ENCODE results near the gene GPATCH2. TPM values are rescaled to one million over a fixed set of nuclear protein-coding genes. Genes with fewer than 3 reads are reported as not detected.

Gene GPATCH2
- total RNA-seq, 4 donors from 2014 or later, result 14.1 to 15.5 (median 15.3) TPM

DNA sequence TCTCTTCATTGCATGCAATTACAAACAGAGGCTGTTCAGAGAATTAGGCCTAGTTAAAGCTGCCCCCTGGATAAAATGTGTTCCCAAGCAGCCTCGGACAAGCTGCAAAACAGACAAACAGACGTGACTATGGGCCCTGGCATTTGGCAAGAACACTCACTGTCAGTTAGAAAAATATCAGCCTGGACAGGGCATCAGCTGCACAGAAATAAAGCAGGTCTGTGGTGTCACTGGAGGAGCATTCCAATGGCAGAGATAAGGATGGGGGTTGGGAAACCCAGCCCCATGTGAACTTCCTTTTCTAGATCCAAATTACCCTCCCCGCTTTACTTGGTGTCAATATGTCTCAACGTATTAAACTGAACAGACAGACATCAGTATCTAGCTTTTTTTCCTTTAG, 177.1 kb downstream of the GPATCH2 start:
- no peak for TF ChIP-seq CTCF (IDR thresholded peaks at IDR 0.05; ENCODE audit: low read depth)

DNA sequence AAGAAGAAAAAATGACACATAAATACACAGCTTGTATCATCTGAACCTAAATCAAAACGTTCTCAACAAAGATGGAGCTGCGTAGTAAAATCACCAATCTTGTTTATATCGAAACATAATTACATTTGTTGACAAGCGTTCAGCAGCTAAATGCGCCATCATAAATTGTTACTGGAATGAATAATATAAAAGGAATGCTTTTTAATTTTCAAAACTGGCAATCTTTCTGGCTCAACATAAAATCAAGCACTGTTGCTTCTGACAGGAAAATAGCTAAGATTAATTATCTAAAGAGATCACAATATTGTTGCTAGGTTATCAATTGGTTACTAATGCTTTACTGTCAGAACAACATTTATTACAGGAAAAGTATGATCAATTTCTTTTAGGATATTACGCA, 181.5 kb downstream of the GPATCH2 start:
- TF ChIP-seq CTCF (IDR thresholded peaks at IDR 0.05; ENCODE audit: low read depth), result no peak

GRCh38 chr1:217443845-217444244, 187.0 kb downstream of the GPATCH2 start:
- no peak for TF ChIP-seq CTCF (IDR thresholded peaks at IDR 0.05; ENCODE audit: low read depth)

DNA sequence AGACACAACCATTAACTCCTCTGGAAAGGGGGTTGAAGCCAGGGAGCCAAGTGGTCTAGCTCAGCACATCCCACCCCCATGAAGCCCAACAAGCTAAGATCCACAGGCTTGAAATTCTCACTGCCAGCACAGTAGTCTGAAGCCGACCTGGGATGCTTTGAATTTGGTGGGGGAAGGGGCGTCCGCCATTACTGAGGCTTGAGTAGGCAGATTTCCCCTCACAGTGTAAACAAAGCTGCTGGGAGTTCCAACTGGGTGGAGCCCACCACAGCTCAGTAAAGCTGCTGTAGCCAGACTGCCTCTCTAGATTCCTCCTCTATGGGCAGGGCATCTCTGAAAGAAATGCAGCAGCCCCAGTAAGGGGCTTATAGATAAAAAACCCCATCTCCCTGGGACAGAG, 193.5 kb downstream of the GPATCH2 start:
- no peak for TF ChIP-seq CTCF (IDR thresholded peaks at IDR 0.05; ENCODE audit: low read depth)

- no peak for TF ChIP-seq CTCF (IDR thresholded peaks at IDR 0.05; ENCODE audit: low read depth)
Observed at GRCh38 chr1:217435204-217435603, 195.7 kb downstream of the GPATCH2 start.

GRCh38 chr1:217433664-217434063, 197.2 kb downstream of the GPATCH2 start:
- TF ChIP-seq CTCF (IDR thresholded peaks at IDR 0.05; ENCODE audit: low read depth), result no peak

DNA sequence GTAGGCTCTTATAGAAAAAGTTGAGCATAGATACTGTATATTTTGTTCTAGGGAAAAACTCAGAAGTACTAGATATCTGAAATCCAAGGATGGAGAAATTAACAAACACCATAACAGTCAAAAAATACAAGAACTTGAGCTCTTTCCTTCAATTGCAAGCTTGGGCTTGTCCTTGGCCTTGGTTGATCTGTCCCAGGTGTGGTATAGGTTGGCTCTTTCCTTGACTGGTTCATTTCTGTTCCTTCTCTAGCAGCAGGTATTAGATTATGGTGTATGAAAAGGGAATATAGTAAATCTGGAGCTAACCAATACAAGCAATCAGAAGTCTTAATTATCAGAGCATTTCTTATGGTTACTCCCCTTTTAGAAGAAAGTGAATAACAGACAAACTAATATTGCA, 198.6 kb downstream of the GPATCH2 start:
- TF ChIP-seq CTCF (IDR thresholded peaks at IDR 0.05; ENCODE audit: low read depth), result no peak

Measured in subcutaneous adipose tissue (tissue), 4 donors.